ENCODE results near the gene PRR29.
"Not testable (repeated sequence)": the region's sequence is repeated elsewhere in the genome, so short reads cannot be mapped to it uniquely, and the experiment has no call there.

PRR29 gene

DNA sequence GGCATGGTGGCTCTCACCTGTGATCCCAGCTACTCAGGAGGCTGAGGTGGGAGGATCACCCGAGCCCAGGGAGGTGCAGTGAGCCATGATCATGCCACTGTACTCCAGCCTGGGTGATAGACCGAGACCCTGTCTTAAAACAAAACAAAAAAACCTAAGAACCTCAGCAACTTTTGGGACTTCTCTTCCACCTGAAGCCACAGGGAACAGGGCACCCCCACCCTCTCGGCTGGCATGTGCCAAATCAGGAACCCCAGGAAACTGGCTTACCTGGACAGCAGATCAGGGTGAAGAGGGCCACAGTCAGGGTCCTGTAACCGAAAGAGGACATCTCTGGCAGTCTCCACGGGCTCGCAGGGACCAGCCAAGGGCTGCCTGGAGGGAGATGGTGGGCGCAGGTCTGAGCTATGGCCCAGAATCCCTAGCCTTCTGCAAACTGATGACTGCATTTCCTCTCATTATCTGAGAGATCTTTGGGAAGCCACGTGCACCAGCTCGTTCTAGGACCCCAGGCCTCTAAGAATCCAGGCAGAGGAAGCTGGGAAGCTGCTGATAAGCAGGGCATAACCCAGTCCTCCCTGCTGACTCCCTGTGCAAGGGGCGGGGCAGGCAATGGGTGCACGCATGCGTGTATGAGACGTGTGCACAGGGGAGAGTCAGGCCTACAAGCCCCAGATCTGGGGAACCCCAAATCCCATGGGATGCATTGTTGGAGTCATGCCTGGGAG lies 8.4 kb downstream of the PRR29 start:
- Histone ChIP-seq H3K4me2 (ENCODE audit: low read depth, low read length) (no peak overlapping the region), H2AFZ (ENCODE audit: low read length) (no peak overlapping the region), H3K27ac (ENCODE audit: low read length) (no peak overlapping the region), H3K9me3 (replicated peaks; ENCODE audit: insufficient read depth, low read length) (no peaks in the 10 kb centered on the region), H3K4me3 (ENCODE audit: low read length) (no peak overlapping the region), H3K27me3 (replicated peaks; ENCODE audit: insufficient read depth, low read length) (no peaks in the 10 kb centered on the region), H3K9ac (ENCODE audit: low read length) (no peak overlapping the region), H4K20me1 (ENCODE audit: insufficient read depth, low read length) (no peaks in the 10 kb centered on the region), H3K4me1 (ENCODE audit: low read length) (no peaks in the 10 kb centered on the region), H3K36me3 (replicated peaks; ENCODE audit: insufficient read depth, low read length) (no peaks in the 10 kb centered on the region), H3K9me2 (replicated peaks; ENCODE audit: insufficient read depth, low read length) (no peaks in the 10 kb centered on the region), H3K79me2 (ENCODE audit: low read length) (peaks cover 20% of the 10 kb centered on the region), H3F3A (ENCODE audit: insufficient read depth, low read length) (no peaks in the 10 kb centered on the region)
- DNase-seq, result no peak
- TF ChIP-seq EZH2 (optimal IDR thresholded peaks at IDR 0.05; ENCODE audit: low read depth, low read length) (no peak), EZH2phosphoT487 (IDR thresholded peaks at IDR 0.05; ENCODE audit: low read length) (no peak)
- TF ChIP-seq, protein P1, sequence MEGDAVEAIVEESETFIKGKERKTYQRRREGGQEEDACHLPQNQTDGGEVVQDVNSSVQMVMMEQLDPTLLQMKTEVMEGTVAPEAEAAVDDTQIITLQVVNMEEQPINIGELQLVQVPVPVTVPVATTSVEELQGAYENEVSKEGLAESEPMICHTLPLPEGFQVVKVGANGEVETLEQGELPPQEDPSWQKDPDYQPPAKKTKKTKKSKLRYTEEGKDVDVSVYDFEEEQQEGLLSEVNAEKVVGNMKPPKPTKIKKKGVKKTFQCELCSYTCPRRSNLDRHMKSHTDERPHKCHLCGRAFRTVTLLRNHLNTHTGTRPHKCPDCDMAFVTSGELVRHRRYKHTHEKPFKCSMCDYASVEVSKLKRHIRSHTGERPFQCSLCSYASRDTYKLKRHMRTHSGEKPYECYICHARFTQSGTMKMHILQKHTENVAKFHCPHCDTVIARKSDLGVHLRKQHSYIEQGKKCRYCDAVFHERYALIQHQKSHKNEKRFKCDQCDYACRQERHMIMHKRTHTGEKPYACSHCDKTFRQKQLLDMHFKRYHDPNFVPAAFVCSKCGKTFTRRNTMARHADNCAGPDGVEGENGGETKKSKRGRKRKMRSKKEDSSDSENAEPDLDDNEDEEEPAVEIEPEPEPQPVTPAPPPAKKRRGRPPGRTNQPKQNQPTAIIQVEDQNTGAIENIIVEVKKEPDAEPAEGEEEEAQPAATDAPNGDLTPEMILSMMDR (IDR thresholded peaks at IDR 0.05; ENCODE audit: low read length), result no peak

- not testable (repeated sequence) for H3K4me3 ChIP-seq (ENCODE audit: low read length); H3K4me1 ChIP-seq (ENCODE audit: low read length); H4K20me1 ChIP-seq (ENCODE audit: insufficient read depth, low read length); H3K27ac ChIP-seq (ENCODE audit: low read length); DNase-seq; H3F3A ChIP-seq (ENCODE audit: insufficient read depth, low read length); H3K36me3 ChIP-seq (replicated peaks; ENCODE audit: insufficient read depth, low read length); H3K9me3 ChIP-seq (replicated peaks; ENCODE audit: insufficient read depth, low read length); H3K9ac ChIP-seq (ENCODE audit: low read length); H2AFZ ChIP-seq (ENCODE audit: low read length); H3K4me2 ChIP-seq (ENCODE audit: low read depth, low read length); H3K9me2 ChIP-seq (replicated peaks; ENCODE audit: insufficient read depth, low read length); H3K27me3 ChIP-seq (replicated peaks; ENCODE audit: insufficient read depth, low read length)
- peaks cover 28% of the 10 kb centered on the region for H3K79me2 ChIP-seq (ENCODE audit: low read length)
These were observed 9.1 kb downstream of the PRR29 start for GRCh38 chr17:64007089-64007837.

DNA sequence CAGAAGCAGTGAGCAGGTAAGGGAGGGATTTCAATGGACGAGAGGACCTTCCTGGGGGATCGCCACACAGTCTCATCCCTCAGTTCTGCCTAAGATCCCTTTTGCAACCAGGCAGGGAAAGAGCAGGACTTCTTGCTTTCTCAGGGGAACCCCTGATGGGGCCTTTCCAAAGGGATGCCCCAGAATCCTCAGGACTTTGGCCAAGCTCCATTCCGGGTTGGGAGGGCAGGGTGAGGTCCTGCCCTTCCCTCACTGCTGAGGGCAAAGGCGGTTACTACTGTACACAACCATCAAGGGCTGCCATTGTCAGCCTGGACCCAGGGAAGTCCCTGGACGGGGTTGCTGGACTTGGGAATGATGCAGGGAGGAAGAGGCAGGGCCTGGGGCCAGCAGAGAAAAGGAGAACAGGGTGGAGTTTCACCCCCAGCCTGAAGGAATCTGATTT lies 9.7 kb downstream of the PRR29 start:
- H3F3A ChIP-seq (ENCODE audit: insufficient read depth, low read length), result no peaks in the 10 kb centered on the region
- H3K27ac ChIP-seq (ENCODE audit: low read length), result no peak overlapping the region
- no peaks in the 10 kb centered on the region for H3K36me3 ChIP-seq (replicated peaks; ENCODE audit: insufficient read depth, low read length)
- TF ChIP-seq EZH2 (optimal IDR thresholded peaks at IDR 0.05; ENCODE audit: low read depth, low read length) (no peak), EZH2phosphoT487 (IDR thresholded peaks at IDR 0.05; ENCODE audit: low read length) (no peak)
- TF ChIP-seq, protein P1 (IDR thresholded peaks at IDR 0.05; ENCODE audit: low read length), result no peak
- no peaks in the 10 kb centered on the region for H4K20me1 ChIP-seq (ENCODE audit: insufficient read depth, low read length)
- H3K79me2 ChIP-seq (ENCODE audit: low read length), result peaks cover 33% of the 10 kb centered on the region
- H3K9me3 ChIP-seq (replicated peaks; ENCODE audit: insufficient read depth, low read length), result no peaks in the 10 kb centered on the region
- H3K4me2 ChIP-seq (ENCODE audit: low read depth, low read length), result no peak overlapping the region
- DNase-seq, result no peak
- H2AFZ ChIP-seq (ENCODE audit: low read length), result no peak overlapping the region
- no peaks in the 10 kb centered on the region for H3K9me2 ChIP-seq (replicated peaks; ENCODE audit: insufficient read depth, low read length)
- no peak overlapping the region for H3K9ac ChIP-seq (ENCODE audit: low read length)
- no peaks in the 10 kb centered on the region for H3K4me1 ChIP-seq (ENCODE audit: low read length)
- H3K27me3 ChIP-seq (replicated peaks; ENCODE audit: insufficient read depth, low read length), result no peaks in the 10 kb centered on the region
- H3K4me3 ChIP-seq (ENCODE audit: low read length), result no peak overlapping the region

- Histone ChIP-seq H3K4me1 (ENCODE audit: low read length) (no peaks in the 10 kb centered on the region), H3K36me3 (replicated peaks; ENCODE audit: insufficient read depth, low read length) (no peaks in the 10 kb centered on the region), H3K9me3 (replicated peaks; ENCODE audit: insufficient read depth, low read length) (no peaks in the 10 kb centered on the region), H3K79me2 (ENCODE audit: low read length) (peaks cover 38% of the 10 kb centered on the region), H4K20me1 (ENCODE audit: insufficient read depth, low read length) (no peaks in the 10 kb centered on the region), H3K27ac (ENCODE audit: low read length) (no peak overlapping the region), H3K9me2 (replicated peaks; ENCODE audit: insufficient read depth, low read length) (no peaks in the 10 kb centered on the region), H3K27me3 (replicated peaks; ENCODE audit: insufficient read depth, low read length) (no peaks in the 10 kb centered on the region), H3K4me2 (ENCODE audit: low read depth, low read length) (no peak overlapping the region), H3K9ac (ENCODE audit: low read length) (no peak overlapping the region), H2AFZ (ENCODE audit: low read length) (no peak overlapping the region), H3F3A (ENCODE audit: insufficient read depth, low read length) (no peaks in the 10 kb centered on the region), H3K4me3 (ENCODE audit: low read length) (no peak overlapping the region)
- TF ChIP-seq, protein P1 (IDR thresholded peaks at IDR 0.05; ENCODE audit: low read length), result no peak
- TF ChIP-seq EZH2 (optimal IDR thresholded peaks at IDR 0.05; ENCODE audit: low read depth, low read length) (no peak), EZH2phosphoT487 (IDR thresholded peaks at IDR 0.05; ENCODE audit: low read length) (no peak)
- DNase-seq, result no peak
These were observed 10.2 kb downstream of the PRR29 start for GRCh38 chr17:64008346-64008745.

Measured in MM.1S (cell line).